Lower leg skin (tissue), 4 donors: ENCODE measurements around the gene LRRC36. TPM values are rescaled to one million over a fixed set of nuclear protein-coding genes. Genes with fewer than 3 reads are reported as not detected.
A peak's percentile ranks its signal among the peaks of the same experiment; 100 is the strongest.

Experiments used
- DNase-seq, 2 donors: peaks; one replicate each; pipeline ENCODE4 v3.0.0-alpha.2; 2019; ENCODE audit warnings: low spot score in 2 of 2
- H3K4me3 ChIP-seq: fragments of 200-600 bp; sonication (generic); 2 replicates; pipeline ENCODE4 v1.5.1; 2017; ENCODE audit warnings: mild to moderate bottlenecking, low read depth; ENCODE audit not compliant: poor library complexity, severe bottlenecking
- POLR2A ChIP-seq, 2 donors: fragments of 450-650 bp; IDR thresholded peaks; one replicate each; pipeline ENCODE4 v1.6.1; 2016 to 2017; ENCODE audit warnings: antibody characterized with exemption in 2 of 2, mild to moderate bottlenecking in 1 of 2, moderate library complexity in 1 of 2
- WGBS, 2 donors: methylation state at CpG; one replicate each; pipeline ENCODE4 v1.1.5; 2018; 5-methylcytosine and 5-hydroxymethylcytosine counted together
- intact Hi-C: fragments of 100-400 bp; cut with DNase I; formaldehyde crosslinking; loops from one replicate; pipeline ENCODE4 v1.15.0; 2023; ENCODE audit warnings: low total_unique reads
- total RNA-seq, 4 donors: library from RNA; depleted of rRNA; stranded (reverse); fragments of >200 nt; gene quantifications; one replicate each; pipeline ENCODE4 v1.1.0, GENCODE V29; 2016
- TF ChIP-seq, protein P1 (sequence below), 3 donors: fragments of 450-650 bp; IDR thresholded peaks; one replicate each; pipeline ENCODE4 v1.5.1; 2016; ENCODE audit warnings: antibody characterized with exemption in 3 of 3, mild to moderate bottlenecking in 3 of 3, moderate library complexity in 2 of 3

Gene LRRC36
- total RNA-seq, 4 donors from 2014 or later: 0.26 to 0.64 TPM; not detected in 2

DNA sequence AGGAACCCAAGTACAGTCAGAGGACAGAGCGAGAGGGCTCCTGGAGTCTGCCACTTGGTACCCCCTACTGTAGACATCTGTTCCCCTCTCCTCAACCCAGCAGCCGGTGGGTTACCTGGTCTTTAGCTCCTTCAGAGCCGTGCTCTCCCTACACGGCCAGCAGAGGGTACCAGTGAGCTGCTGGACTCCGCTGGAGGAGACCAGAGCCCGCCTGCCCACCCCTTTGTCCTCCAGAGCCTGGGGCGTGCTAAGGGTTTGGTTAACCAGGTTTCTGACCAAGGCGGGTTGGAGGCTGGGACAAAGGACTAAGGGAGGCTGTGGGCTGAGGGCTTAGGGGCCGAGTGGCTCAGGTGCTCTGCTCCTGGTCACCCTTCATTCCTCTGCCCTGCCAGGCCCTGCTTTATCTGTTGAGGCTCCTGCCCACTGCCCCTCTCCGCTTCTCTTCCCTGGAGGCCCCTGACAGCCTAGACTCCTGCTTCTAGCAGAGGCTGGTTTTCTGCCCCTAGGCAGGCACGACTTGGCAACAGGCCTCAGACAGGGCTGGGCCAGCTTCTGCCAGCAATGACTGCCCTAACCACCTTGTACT lies 101.6 kb downstream of the LRRC36 start:
- TF ChIP-seq POLR2A (IDR thresholded peaks at IDR 0.05): no peak
- TF ChIP-seq, protein P1, sequence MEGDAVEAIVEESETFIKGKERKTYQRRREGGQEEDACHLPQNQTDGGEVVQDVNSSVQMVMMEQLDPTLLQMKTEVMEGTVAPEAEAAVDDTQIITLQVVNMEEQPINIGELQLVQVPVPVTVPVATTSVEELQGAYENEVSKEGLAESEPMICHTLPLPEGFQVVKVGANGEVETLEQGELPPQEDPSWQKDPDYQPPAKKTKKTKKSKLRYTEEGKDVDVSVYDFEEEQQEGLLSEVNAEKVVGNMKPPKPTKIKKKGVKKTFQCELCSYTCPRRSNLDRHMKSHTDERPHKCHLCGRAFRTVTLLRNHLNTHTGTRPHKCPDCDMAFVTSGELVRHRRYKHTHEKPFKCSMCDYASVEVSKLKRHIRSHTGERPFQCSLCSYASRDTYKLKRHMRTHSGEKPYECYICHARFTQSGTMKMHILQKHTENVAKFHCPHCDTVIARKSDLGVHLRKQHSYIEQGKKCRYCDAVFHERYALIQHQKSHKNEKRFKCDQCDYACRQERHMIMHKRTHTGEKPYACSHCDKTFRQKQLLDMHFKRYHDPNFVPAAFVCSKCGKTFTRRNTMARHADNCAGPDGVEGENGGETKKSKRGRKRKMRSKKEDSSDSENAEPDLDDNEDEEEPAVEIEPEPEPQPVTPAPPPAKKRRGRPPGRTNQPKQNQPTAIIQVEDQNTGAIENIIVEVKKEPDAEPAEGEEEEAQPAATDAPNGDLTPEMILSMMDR (IDR thresholded peaks at IDR 0.05): peak in 1 of 3 donors; percentile 67
- DNase-seq: peak in 1 of 2 donors; percentile 91
- 23 to 35% methylated on average over 11 of the region's 11 CpGs for WGBS, 2 donors
- intact Hi-C loops: loop anchor here (5.0 kb wide), 1 partner anchor 39 kb away; no protein-coding TSS in a partner anchor
- H3K4me3 ChIP-seq: no peak overlapping the region

DNA sequence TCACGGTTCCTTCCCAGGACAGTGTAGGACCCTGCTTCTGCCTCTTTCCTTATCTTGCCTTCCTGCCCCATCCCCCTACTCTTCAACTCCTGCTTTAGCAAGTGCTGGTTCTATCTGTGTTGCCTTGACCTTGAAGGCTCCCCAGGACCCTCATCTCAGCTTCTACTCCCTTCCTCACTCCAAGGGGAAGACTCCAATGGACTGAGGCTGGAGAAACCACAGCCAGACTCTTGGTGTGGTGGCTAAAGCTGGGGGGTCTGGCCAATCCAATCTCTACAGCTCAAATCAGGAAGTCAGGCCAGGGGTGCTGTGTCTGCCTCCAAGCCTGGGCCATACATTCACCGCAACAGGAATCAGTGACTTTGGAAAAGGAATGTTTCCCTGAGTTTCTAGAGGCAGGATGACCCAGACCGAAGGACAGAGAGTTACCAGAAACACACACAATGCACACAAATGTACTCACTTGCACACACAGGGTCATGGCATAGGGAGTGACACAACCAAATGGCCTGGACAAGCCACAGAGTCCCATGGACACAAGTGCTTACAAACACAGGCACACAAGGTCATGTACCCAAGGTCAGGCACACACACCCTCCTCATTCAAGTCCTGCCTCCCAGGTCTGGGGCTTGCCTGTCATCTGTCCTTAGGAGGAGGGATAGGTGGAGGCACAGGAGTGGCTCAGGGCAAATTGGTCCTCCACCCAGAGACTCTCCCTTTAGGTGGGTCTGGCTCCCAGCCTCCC lies 102.6 kb downstream of the LRRC36 start:
- H3K4me3 ChIP-seq: no peak overlapping the region
- 94% methylated on average over 3 of the region's 3 CpGs for WGBS, 2 donors
- intact Hi-C loops: loop anchor here (5.0 kb wide), 1 partner anchor 38 kb away; no protein-coding TSS in a partner anchor
- DNase-seq: no peak
- no peak for TF ChIP-seq POLR2A (IDR thresholded peaks at IDR 0.05)
- TF ChIP-seq, protein P1 (IDR thresholded peaks at IDR 0.05): no peak

GRCh38 chr16:67429799-67430503 lies 103.3 kb downstream of the LRRC36 start:
- peak overlapping the region; percentile 17 for H3K4me3 ChIP-seq
- 37 to 42% methylated on average over 9 to 12 of the region's 13 CpGs for whole genome bisulfite sequencing, 2 donors
- intact Hi-C loops: loop anchor here (5.0 kb wide), 1 partner anchor 37 kb away; no protein-coding TSS in a partner anchor
- no peak for TF ChIP-seq POLR2A (IDR thresholded peaks at IDR 0.05)
- TF ChIP-seq, protein P1 (IDR thresholded peaks at IDR 0.05): no peak
- no peak for DNase-seq

DNA sequence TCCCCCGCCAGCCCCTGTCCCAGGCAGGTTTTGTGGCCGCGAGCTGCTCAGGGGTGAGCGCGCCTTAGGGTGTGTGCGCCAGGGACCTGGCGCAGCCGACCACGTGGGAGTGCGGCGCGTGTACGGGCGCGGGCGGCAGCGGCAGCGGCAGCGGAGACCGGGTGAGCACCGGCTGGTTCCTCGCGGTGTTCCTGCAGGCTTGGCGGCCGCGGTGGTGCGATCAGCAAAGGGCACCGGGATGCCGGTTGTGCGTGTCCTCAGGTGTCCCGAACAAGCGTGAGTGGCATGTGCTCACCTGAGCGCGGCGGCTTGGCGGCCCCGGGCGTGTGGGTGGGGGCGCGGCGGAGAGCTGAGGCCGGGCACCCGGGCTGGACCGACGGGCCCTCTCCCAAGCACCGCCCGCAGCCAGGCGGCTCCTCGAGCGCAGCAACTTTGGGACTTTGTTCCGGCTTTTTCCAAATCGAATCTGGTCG lies 103.9 kb downstream of the LRRC36 start:
- 4 to 5% methylated on average over 9 to 50 of the region's 53 CpGs for WGBS, 2 donors
- intact Hi-C loops: no loop called here
- peak overlapping the region; percentile 17 for H3K4me3 ChIP-seq
- no peak for DNase-seq
- no peak for TF ChIP-seq POLR2A (IDR thresholded peaks at IDR 0.05)
- TF ChIP-seq, protein P1 (IDR thresholded peaks at IDR 0.05): no peak

DNA sequence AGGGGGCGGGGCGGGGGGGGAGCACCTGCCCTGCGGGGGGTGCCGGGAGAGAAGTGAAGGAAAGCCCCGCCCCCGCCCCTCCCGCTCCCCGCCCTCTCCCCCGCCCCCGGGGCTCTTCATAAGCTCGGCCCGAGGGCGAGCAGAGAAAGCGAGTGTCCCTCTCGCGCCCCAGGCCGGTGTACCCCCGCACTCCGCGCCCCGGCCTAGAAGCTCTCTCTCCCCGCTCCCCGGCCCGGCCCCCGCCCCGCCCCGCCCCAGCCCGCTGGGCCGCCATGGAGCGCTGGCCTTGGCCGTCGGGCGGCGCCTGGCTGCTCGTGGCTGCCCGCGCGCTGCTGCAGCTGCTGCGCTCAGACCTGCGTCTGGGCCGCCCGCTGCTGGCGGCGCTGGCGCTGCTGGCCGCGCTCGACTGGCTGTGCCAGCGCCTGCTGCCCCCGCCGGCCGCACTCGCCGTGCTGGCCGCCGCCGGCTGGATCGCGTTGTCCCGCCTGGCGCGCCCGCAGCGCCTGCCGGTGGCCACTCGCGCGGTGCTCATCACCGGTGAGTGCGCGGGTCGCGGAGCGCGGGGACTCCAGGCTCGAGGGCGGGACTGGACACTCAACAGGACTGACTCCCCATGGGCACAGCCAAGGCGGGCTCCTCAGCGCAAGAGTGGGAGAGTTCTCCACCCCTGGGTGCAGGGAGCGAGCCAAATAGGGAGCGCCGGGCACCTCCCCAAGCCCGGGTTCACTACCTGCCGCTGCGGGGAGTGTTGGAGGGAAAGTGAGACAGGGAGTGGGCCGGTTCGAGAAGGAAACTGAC lies 104.6 kb downstream of the LRRC36 start, which contains the start of gene HSD11B2:
HSD11B2 (plus strand) TSS at position 145 of the 798 bp plus-strand sequence; CDS start at position 273, 128 bp downstream.
- TF ChIP-seq, protein P1 (IDR thresholded peaks at IDR 0.05): no peak
- TF ChIP-seq POLR2A (IDR thresholded peaks at IDR 0.05): no peak
- peak within 1 kb of the TSS; percentile 20 for H3K4me3 ChIP-seq
- DNase-seq: peak in 1 of 2 donors; percentile 91
- 2 to 6% methylated on average over 8 to 41 of the region's 87 CpGs for WGBS, 2 donors
- intact Hi-C loops: no loop called here
